HEK293 (cell line): ENCODE data around the gene INPP5B.
A peak's percentile ranks its signal among the peaks of the same experiment; 100 is the strongest.

Experiments used
- CTCF ChIA-PET: fragments of 350-600 bp; formaldehyde crosslinking; extraction: SDS; loops from one replicate; lab custom pipeline; 2021; ENCODE audit warnings: antibody characterized with exemption; lab: Yijun Ruan, JAX
- POLR2A ChIA-PET: fragments of 300-600 bp; formaldehyde crosslinking; extraction: SDS; loops from one replicate; lab custom pipeline; 2020; ENCODE audit warnings: antibody characterized with exemption, inconsistent platforms; lab: Yijun Ruan, JAX
- H3K27ac ChIP-seq: fragments of 200-500 bp; sonication (Bioruptor generic); 2 replicates; pipeline ENCODE4 v1.5.1; 2014; ENCODE audit warnings: low read depth, low read length, control low read depth, inconsistent platforms; ENCODE audit errors: extremely low read depth
- H3K36me3 ChIP-seq, 2 experiments: fragments of 200-500 bp in 1 of 2; sonication (Bioruptor generic) in 1 of 2; 1 replicate in 1 of 2; 2 replicates in 1 of 2; pipeline ENCODE4 v1.5.1; 2014 to 2017; ENCODE audit warnings: inconsistent platforms in 2 of 2, low read length in 2 of 2; ENCODE audit not compliant: control insufficient read depth in 2 of 2, insufficient read depth in 1 of 2
- H3K4me1 ChIP-seq: fragments of 200-500 bp; sonication (Bioruptor generic); 2 replicates; pipeline ENCODE4 v1.5.1; 2014; ENCODE audit warnings: mild to moderate bottlenecking, low read length, inconsistent platforms; ENCODE audit not compliant: control insufficient read depth, insufficient read depth
- H3K4me3 ChIP-seq: 2 replicates; pipeline ENCODE4 v1.5.1; 2011; ENCODE audit warnings: low read depth, mild to moderate bottlenecking, control low read depth, low read length, moderate library complexity
- H3K9me3 ChIP-seq: fragments of 200-500 bp; sonication (Bioruptor generic); 2 replicates; pipeline ENCODE4 v1.5.1; 2014; ENCODE audit warnings: low read depth, low read length, inconsistent platforms; ENCODE audit not compliant: control insufficient read depth, insufficient read depth
- BCL11A ChIP-seq: fragments of 450-650 bp; formaldehyde crosslinking; IDR thresholded peaks from 2 replicates; pipeline ENCODE4 v1.5.1; 2016; ENCODE audit warnings: low read depth, missing biosample characterization, missing genetic modification characterization
- BCL11B ChIP-seq: fragments of 450-650 bp; formaldehyde crosslinking; IDR thresholded peaks from 2 replicates; pipeline ENCODE4 v1.5.1; 2016; ENCODE audit warnings: low read depth, missing biosample characterization, missing genetic modification characterization
- GLIS1 ChIP-seq: fragments of 450-650 bp; formaldehyde crosslinking; IDR thresholded peaks from 2 replicates; pipeline ENCODE4 v1.5.1; 2016; ENCODE audit warnings: missing biosample characterization, missing genetic modification characterization
- TRIM28 ChIP-seq: IDR thresholded peaks from 2 replicates; pipeline ENCODE4 v1.6.1; 2011; ENCODE audit warnings: low read length, control low read depth, borderline replicate concordance
- ZBTB17 ChIP-seq: fragments of 450-650 bp; formaldehyde crosslinking; IDR thresholded peaks from 2 replicates; pipeline ENCODE4 v1.5.1; 2016; ENCODE audit warnings: missing biosample characterization, missing genetic modification characterization
- ZBTB7A ChIP-seq: fragments of 450-650 bp; formaldehyde crosslinking; IDR thresholded peaks from 2 replicates; pipeline ENCODE4 v1.5.1; 2016; ENCODE audit warnings: low read depth, missing biosample characterization, missing genetic modification characterization
- ZNF121 ChIP-seq: fragments of 450-650 bp; formaldehyde crosslinking; IDR thresholded peaks from 2 replicates; pipeline ENCODE4 v1.5.1; 2016; ENCODE audit warnings: missing biosample characterization, missing genetic modification characterization
- ZNF132 ChIP-seq: fragments of 450-650 bp; formaldehyde crosslinking; IDR thresholded peaks from 2 replicates; pipeline ENCODE4 v1.5.1; 2017; ENCODE audit warnings: missing biosample characterization, missing genetic modification characterization, borderline replicate concordance
- ZNF133 ChIP-seq: fragments of 450-650 bp; formaldehyde crosslinking; IDR thresholded peaks from 2 replicates; pipeline ENCODE4 v1.5.1; 2016; ENCODE audit warnings: missing biosample characterization, missing genetic modification characterization
- ZNF157 ChIP-seq: fragments of 450-650 bp; formaldehyde crosslinking; IDR thresholded peaks from 2 replicates; pipeline ENCODE4 v1.5.1; 2016; ENCODE audit warnings: missing biosample characterization, missing genetic modification characterization
- ZNF18 ChIP-seq: fragments of 450-650 bp; formaldehyde crosslinking; IDR thresholded peaks from 2 replicates; pipeline ENCODE4 v1.5.1; 2016; ENCODE audit warnings: missing biosample characterization, missing genetic modification characterization
- ZNF221 ChIP-seq: fragments of 450-650 bp; formaldehyde crosslinking; IDR thresholded peaks from 2 replicates; pipeline ENCODE4 v1.5.1; 2017; ENCODE audit warnings: missing biosample characterization, missing genetic modification characterization, borderline replicate concordance
- ZNF223 ChIP-seq: fragments of 450-650 bp; formaldehyde crosslinking; IDR thresholded peaks from 2 replicates; pipeline ENCODE4 v1.5.1; 2016; ENCODE audit warnings: missing biosample characterization, missing genetic modification characterization
- ZNF24 ChIP-seq: fragments of 450-650 bp; formaldehyde crosslinking; IDR thresholded peaks from 2 replicates; pipeline ENCODE4 v1.5.1; 2016; ENCODE audit warnings: missing biosample characterization, missing genetic modification characterization
- ZNF266 ChIP-seq: fragments of 450-650 bp; formaldehyde crosslinking; IDR thresholded peaks from 2 replicates; pipeline ENCODE4 v1.5.1; 2016; ENCODE audit warnings: missing biosample characterization, missing genetic modification characterization, low read depth
- ZNF280D ChIP-seq: fragments of 450-650 bp; formaldehyde crosslinking; IDR thresholded peaks from 2 replicates; pipeline ENCODE4 v1.5.1; 2016; ENCODE audit warnings: missing biosample characterization, missing genetic modification characterization
- ZNF292 ChIP-seq: fragments of 450-650 bp; formaldehyde crosslinking; IDR thresholded peaks from 2 replicates; pipeline ENCODE4 v1.5.1; 2016; ENCODE audit warnings: low read depth, missing biosample characterization, missing genetic modification characterization, borderline replicate concordance
- ZNF302 ChIP-seq: fragments of 450-650 bp; formaldehyde crosslinking; IDR thresholded peaks from 2 replicates; pipeline ENCODE4 v1.5.1; 2016; ENCODE audit warnings: missing biosample characterization, missing genetic modification characterization, low read depth
- ZNF354C ChIP-seq: fragments of 450-650 bp; formaldehyde crosslinking; IDR thresholded peaks from 2 replicates; pipeline ENCODE4 v1.5.1; 2016; ENCODE audit warnings: missing biosample characterization, missing genetic modification characterization, low read depth, borderline replicate concordance
- ZNF37A ChIP-seq: fragments of 450-650 bp; IDR thresholded peaks from 2 replicates; pipeline ENCODE4 v1.5.1; 2018; ENCODE audit warnings: missing biosample characterization, missing genetic modification characterization
- ZNF391 ChIP-seq: fragments of 450-650 bp; formaldehyde crosslinking; IDR thresholded peaks from 2 replicates; pipeline ENCODE4 v1.5.1; 2016; ENCODE audit warnings: low read depth, missing biosample characterization, missing genetic modification characterization, borderline replicate concordance
- ZNF560 ChIP-seq: fragments of 450-650 bp; formaldehyde crosslinking; IDR thresholded peaks from 2 replicates; pipeline ENCODE4 v1.5.1; 2017; ENCODE audit warnings: missing biosample characterization, missing genetic modification characterization, borderline replicate concordance
- ZNF654 ChIP-seq: fragments of 450-650 bp; formaldehyde crosslinking; IDR thresholded peaks from 2 replicates; pipeline ENCODE4 v1.5.1; 2016; ENCODE audit warnings: low read depth, missing biosample characterization, missing genetic modification characterization
- ZNF76 ChIP-seq: fragments of 450-650 bp; formaldehyde crosslinking; IDR thresholded peaks from 2 replicates; pipeline ENCODE4; 2016; ENCODE audit warnings: low read depth, missing biosample characterization, missing genetic modification characterization, borderline replicate concordance
- ZSCAN30 ChIP-seq: fragments of 450-650 bp; IDR thresholded peaks from 2 replicates; pipeline ENCODE4 v1.5.1; 2018; ENCODE audit warnings: missing biosample characterization, mild to moderate bottlenecking, missing genetic modification characterization, moderate library complexity
- TF ChIP-seq, protein P1 (sequence below): fragments of 450-650 bp; formaldehyde crosslinking; IDR thresholded peaks from 2 replicates; pipeline ENCODE4 v1.5.1; 2016; ENCODE audit warnings: missing biosample characterization, missing genetic modification characterization
- TF ChIP-seq, protein P2 (sequence below): fragments of 450-650 bp; formaldehyde crosslinking; IDR thresholded peaks from 2 replicates; pipeline ENCODE4 v1.5.1; 2017; ENCODE audit warnings: missing biosample characterization, missing genetic modification characterization
- TF ChIP-seq, protein P3 (sequence below): fragments of 450-650 bp; formaldehyde crosslinking; IDR thresholded peaks from 2 replicates; pipeline ENCODE4 v1.5.1; 2016; ENCODE audit warnings: missing biosample characterization, missing genetic modification characterization

INPP5B gene

GRCh38 chr1:37859507-37860345 lies 87.1 kb downstream of the INPP5B start, which contains the start of gene MTF1 (continued):
- no peak for TF ChIP-seq ZNF302
- TF ChIP-seq, protein P1, sequence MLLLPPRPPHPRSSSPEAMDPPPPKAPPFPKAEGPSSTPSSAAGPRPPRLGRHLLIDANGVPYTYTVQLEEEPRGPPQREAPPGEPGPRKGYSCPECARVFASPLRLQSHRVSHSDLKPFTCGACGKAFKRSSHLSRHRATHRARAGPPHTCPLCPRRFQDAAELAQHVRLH: no peak
- no peak for TF ChIP-seq ZNF221 (tag by site-specific recombination)
- TF ChIP-seq TRIM28: no peak
- TF ChIP-seq ZNF157 (tag by site-specific recombination): no peak
- no peak; the same call in 1 of the 2 replicates for TF ChIP-seq BCL11B
- 0 out of 2 replicates have a peak, but pooled peaks have one; percentile 29 for TF ChIP-seq ZNF292 (tag by site-specific recombination)
- no peak; the same call in 1 of the 2 replicates for TF ChIP-seq ZNF391 (tag by site-specific recombination)
- TF ChIP-seq ZNF560 (tag by site-specific recombination): no peak
- TF ChIP-seq ZNF37A (tag by site-specific recombination): no peak
- no peak for TF ChIP-seq ZNF133 (tag by site-specific recombination)
- TF ChIP-seq ZNF654 (tag by site-specific recombination): peak; percentile 73
- TF ChIP-seq, protein P2, sequence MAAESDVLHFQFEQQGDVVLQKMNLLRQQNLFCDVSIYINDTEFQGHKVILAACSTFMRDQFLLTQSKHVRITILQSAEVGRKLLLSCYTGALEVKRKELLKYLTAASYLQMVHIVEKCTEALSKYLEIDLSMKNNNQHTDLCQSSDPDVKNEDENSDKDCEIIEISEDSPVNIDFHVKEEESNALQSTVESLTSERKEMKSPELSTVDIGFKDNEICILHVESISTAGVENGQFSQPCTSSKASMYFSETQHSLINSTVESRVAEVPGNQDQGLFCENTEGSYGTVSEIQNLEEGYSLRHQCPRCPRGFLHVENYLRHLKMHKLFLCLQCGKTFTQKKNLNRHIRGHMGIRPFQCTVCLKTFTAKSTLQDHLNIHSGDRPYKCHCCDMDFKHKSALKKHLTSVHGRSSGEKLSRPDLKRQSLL (tag by site-specific recombination): no peak
- TF ChIP-seq GLIS1 (tag by site-specific recombination): peak; percentile 84
- TF ChIP-seq ZNF354C (tag by site-specific recombination): no peak
- TF ChIP-seq, protein P3, sequence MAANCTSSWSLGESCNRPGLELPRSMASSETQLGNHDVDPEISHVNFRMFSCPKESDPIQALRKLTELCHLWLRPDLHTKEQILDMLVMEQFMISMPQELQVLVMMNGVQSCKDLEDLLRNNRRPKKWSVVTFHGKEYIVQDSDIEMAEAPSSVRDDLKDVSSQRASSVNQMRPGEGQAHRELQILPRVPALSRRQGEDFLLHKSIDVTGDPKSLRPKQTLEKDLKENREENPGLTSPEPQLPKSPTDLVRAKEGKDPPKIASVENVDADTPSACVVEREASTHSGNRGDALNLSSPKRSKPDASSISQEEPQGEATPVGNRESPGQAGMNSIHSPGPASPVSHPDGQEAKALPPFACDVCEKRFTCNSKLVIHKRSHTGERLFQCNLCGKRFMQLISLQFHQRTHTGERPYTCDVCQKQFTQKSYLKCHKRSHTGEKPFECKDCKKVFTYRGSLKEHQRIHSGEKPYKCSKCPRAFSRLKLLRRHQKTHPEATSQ (tag by site-specific recombination): peak; percentile 17; the same call in 1 of the 2 replicates
- TF ChIP-seq ZNF121 (tag by site-specific recombination): peak; percentile 95
- TF ChIP-seq, all 188 proteins: peak for 67

GRCh38 chr1:37858931-37859506 lies 87.8 kb downstream of the INPP5B start:
- Histone ChIP-seq H3K27ac (peak overlapping the region; percentile 4; the same call in 1 of the 2 replicates), H3K36me3 (peaks cover 4 to 52% of the 10 kb centered on the region in 2 experiments), H3K4me3 (peak overlapping the region; percentile 100), H3K4me1 (no peaks in the 10 kb centered on the region), H3K9me3 (no peaks in the 10 kb centered on the region)
- CTCF ChIA-PET: interaction anchor here (0.7 to 3.2 kb wide), 25 partner anchors 8 to 1676 kb away, joined by 3 to 17 read pairs (median 5); partner anchors contain the start of genes CDCA8 and SF3A3
- POLR2A ChIA-PET: interaction anchor here (0.7 to 1.9 kb wide), 17 partner anchors 9 to 262 kb away, joined by 3 to 26 read pairs (median 4); partner anchors contain the start of genes C1orf122, CDCA8, INPP5B and YRDC
- peak; percentile 62 for TF ChIP-seq ZNF76 (tag by site-specific recombination)
- 0 out of 2 replicates have a peak, but pooled peaks have one; percentile 13 for TF ChIP-seq ZBTB7A (tag by site-specific recombination)
- no peak for TF ChIP-seq ZNF132 (tag by site-specific recombination)
- TF ChIP-seq BCL11A (tag by site-specific recombination): no peak
- no peak for TF ChIP-seq ZNF223 (tag by site-specific recombination)
- TF ChIP-seq ZNF24 (tag by site-specific recombination): no peak
- TF ChIP-seq ZNF266 (tag by site-specific recombination): no peak
- TF ChIP-seq ZSCAN30 (tag by site-specific recombination): no peak
- no peak for TF ChIP-seq ZNF18 (tag by site-specific recombination)
- no peak for TF ChIP-seq ZNF280D (tag by site-specific recombination)
- peak; percentile 87 for TF ChIP-seq ZBTB17 (tag by site-specific recombination)
